GM12875 (cell line): ENCODE results near the gene ZSCAN31.

Experiments
- H3K4me3 ChIP-seq: one replicate; pipeline ENCODE4 v1.5.1; 2011; ENCODE audit warnings: low read depth, low read length, control low read depth
- CTCF ChIP-seq: IDR thresholded peaks from 2 replicates; pipeline ENCODE4 v1.5.1; 2011; ENCODE audit warnings: low read depth, mild to moderate bottlenecking, control low read depth, inconsistent platforms, low read length, moderate library complexity, borderline replicate concordance; ENCODE audit not compliant: insufficient read depth

The ZSCAN31 gene

GRCh38 chr6:28351493-28351925 lies 15.6 kb upstream of the ZSCAN31 start:
- H3K4me3 ChIP-seq = no peak overlapping the region
- no peak for TF ChIP-seq CTCF

GRCh38 chr6:28351087-28351486 lies 15.1 kb upstream of the ZSCAN31 start:
- no peak for TF ChIP-seq CTCF
- no peak overlapping the region for H3K4me3 ChIP-seq

DNA sequence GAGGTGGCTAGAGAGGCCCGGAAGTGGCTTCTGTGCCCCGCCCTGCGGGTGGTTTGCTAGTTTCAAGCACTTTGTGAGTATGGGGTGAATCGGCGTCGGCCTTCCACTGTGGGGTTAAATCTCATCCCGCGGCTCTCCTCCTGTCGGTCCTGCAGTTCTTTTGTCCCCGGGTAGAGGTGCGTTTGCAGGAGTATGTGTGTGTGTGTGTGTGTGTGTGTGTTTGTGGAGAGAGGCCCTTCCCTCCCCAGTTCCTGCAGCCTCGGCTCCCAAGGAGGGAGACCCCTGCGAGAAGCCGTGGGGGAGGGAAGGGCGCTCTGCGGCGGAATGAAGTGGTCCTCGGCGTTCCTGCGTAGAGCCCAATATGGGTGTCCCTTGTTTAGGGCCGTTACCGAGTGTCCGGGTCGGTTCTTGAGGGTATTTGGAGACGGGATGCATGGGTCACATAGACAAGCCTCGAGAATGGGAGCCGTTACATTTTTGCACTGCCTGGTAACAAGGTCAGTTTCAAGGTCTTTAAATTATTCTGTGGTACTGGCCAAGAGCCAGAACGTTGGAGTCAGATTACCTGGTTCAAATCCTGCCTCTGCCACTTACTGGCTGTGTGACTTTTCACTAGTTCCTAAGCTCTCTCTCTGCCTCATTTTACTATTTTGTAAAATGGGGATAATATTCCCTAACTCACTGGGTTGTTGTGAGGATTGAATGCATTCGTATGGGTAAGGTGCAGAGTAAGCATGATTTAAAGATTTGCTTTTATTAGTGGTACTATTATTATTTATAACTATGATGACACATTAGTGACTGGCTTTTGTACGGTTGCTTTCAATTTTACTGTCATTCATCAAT lies 14.2 kb upstream of the ZSCAN31 start, which contains the start of gene ZKSCAN3:
Gene ZKSCAN3, plus strand, starts transcription at position 56 of the 846 bp plus-strand sequence. CDS start 9,640 bp downstream, outside the sequence.
- H3K4me3 ChIP-seq = peak within 1 kb of the TSS; percentile 64
- TF ChIP-seq CTCF = no peak

GRCh38 chr6:28349344-28349891 lies 13.5 kb upstream of the ZSCAN31 start:
- peak overlapping the region; percentile 64 for H3K4me3 ChIP-seq
- no peak for TF ChIP-seq CTCF

DNA sequence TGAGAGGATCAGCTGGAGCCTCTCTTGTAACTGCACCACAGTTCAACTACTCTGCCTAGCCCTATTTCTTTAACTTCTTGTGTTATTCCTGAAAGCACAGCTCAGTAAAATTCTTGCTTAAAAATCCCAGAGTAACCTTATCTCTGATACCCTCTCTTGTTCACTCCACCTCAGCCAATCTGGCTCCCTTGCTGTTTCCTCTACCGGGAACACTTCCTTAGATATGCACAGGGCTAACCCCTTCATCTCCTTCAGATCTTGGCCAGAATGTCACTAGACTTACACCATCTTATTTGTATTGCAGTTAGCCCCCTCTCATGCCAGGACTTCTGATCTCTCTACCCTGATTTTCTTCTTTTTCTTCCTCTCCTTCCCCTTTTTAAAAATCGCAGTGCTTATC lies 11.2 kb upstream of the ZSCAN31 start:
- TF ChIP-seq CTCF = no peak
- no peak overlapping the region for H3K4me3 ChIP-seq

DNA sequence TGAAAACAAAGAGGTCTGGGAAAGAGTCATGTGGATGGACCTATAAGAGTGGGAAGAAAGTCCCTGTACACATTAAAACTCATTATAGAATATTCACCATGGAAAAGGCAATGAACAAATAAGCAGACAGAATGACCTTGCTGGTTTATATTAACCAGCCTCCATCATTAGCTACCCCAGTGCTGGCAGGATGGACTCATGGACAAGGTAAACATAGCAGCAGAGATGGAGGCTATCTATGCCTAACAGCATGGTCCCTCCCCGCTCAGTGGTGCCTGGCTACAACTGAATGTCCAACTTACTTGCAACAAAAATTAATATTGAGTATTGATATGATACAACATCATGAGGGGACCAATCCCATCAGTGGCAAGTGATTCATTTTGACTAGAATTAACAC lies 9.3 kb upstream of the ZSCAN31 start:
- TF ChIP-seq CTCF = no peak
- H3K4me3 ChIP-seq = no peak overlapping the region
